NCI-H226 (cell line): Measurements from ENCODE around the gene RPL39.
"Not testable (repeated sequence)": the region's sequence is repeated elsewhere in the genome, so short reads cannot be mapped to it uniquely, and the experiment has no call there.

Source experiments
- DNase-seq: peaks from one replicate; pipeline ENCODE4 v3.0.0-alpha.2; 2015

RPL39 gene

GRCh38 chrX:119791437-119792231, at the start of gene RPL39:
RPL39 (minus strand) TSS chrX:119791630; CDS start chrX:119791576, 54 bp downstream.
- DNase-seq, result peak; percentile 83

- no peak for DNase-seq
Measured at GRCh38 chrX:119833905-119834304, 42.5 kb upstream of the RPL39 start.

- no peak for DNase-seq
Measured at GRCh38 chrX:119828446-119828845, 37.0 kb upstream of the RPL39 start.

GRCh38 chrX:119826399-119826959, 35.0 kb upstream of the RPL39 start:
- DNase-seq, result no peak

DNA sequence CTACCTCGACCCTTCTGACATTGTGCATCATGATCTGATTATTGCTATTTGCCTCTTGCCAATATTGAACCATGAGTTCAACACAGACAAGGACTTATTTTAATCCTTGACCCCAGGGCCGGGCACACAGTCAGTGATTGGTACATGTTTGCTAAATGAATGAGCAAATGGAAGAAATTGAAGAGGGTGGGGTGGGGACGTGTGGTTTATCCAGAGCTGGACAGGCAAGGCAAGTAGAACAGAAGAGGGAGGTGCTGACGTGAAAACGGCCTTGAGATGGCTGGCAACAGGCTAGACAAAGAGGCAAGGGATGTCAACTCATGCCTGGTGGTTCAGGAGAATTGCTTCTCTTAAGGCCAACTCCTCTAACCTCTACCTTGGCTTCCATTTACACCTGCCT, 32.8 kb upstream of the RPL39 start:
- DNase-seq, result not testable (repeated sequence)

DNA sequence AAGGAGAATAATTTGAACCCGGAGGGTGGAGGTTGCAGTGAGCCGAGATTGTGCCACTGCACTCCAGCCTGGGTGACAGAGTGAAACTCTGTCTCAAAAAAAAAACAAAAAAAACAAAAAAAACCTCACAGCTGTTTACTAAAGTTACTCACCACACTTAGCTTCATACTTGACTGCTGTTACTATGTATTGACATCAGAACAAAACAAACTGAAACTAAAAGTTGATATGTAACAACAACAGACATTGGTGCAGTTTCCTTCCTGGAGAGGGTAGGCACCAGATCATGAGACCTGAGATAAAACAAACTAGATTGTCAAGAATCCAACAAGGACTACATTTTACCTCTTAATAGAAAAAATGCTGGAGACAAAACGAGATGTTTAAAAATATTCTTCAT, 30.3 kb upstream of the RPL39 start:
- not testable (repeated sequence) for DNase-seq

DNA sequence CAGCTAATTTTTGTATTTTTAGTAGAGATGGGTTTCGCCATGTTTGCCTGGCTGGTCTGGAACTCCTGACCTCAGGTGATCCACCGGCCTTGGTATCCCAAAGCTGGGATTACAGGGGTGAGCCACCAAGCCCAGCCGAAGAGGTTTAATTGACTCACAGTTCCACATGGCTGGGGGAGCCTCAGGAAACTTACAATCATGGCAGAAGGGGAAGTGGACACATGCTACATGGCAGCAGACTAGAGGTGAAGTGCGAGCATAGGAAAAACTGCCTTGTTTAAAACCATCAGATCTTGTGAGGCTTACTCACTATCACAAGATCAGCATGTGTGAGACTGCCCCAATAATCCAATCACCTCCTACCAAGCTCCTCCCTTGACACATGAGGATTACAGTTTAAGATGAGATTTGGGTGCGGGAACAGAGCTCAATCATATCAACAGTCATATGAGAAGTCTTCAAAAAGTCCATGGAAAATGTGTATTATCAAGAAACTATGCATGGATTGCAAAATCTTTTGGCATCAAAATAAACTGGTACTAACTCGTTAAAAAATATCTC, 25.8 kb upstream of the RPL39 start:
- no peak for DNase-seq

DNA sequence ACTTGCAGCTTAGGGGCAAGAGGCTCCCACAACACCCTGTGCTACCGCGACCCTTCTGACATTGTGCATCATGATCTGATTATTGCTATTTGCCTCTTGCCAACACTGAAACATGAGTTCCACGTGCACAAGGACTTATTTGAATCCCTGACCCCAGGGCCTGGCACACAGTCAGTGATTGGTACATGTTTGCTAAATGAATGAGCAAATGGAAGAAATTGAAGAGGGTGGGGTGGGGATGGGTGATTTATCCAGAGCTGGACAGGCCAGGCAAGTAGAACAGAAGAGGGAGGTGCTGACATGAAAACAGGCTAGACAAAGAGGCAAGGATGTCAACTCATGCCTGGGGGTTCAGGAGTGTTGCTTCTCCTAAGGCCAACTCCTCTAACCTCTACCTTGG, 24.9 kb upstream of the RPL39 start:
- no peak for DNase-seq

DNA sequence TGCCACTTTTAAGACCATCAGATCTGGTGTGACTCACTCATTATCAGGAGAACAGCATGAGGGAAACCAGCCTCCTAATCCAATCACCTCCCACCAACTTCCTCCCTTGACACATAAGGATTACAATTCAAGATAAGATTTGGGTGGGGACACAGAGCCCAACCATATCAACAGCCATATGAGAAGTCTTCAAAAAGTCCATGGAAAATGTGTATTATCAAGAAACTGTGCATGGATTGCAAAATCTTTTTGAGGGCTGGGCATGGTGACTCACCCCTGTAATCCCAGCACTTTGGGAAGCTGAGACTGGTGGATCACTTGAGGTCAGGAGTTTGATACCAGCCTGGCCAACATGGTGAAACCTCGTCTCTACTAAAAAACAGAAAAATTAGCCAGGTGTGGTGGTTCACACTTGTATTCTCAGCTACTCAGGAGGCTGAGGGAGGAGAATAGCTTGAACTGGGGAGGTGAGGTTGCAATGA, 17.8 kb upstream of the RPL39 start:
- peak; percentile 58 for DNase-seq

DNA sequence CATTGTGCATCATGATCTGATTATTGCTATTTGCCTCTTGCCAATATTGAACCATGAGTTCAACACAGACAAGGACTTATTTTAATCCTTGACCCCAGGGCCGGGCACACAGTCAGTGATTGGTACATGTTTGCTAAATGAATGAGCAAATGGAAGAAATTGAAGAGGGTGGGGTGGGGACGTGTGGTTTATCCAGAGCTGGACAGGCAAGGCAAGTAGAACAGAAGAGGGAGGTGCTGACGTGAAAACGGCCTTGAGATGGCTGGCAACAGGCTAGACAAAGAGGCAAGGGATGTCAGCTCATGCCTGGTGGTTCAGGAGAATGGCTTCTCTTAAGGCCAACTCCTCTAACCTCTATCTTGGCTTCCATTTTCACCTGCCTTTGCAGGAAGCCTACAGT, 17.0 kb upstream of the RPL39 start:
- not testable (repeated sequence) for DNase-seq

DNA sequence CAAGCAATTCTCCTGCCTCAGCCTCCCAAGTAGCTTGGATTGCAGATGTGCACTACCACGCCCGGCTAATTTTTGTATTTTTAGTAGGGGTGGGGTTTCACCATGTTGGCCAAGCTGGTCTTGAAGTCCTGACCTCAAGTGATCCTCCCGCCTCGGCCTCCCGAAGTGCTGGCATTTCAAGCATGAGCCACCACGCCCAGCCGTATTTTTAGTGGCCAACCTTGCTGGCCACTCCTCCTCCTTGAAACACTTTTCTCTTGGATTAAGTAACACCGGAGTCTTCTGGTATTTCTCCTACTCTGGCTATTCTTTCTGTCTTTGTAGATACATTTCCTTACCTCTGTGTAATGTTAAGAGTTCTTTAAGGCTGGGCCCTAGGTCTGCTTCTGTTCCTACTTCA, 11.1 kb upstream of the RPL39 start:
- DNase-seq, result no peak

DNA sequence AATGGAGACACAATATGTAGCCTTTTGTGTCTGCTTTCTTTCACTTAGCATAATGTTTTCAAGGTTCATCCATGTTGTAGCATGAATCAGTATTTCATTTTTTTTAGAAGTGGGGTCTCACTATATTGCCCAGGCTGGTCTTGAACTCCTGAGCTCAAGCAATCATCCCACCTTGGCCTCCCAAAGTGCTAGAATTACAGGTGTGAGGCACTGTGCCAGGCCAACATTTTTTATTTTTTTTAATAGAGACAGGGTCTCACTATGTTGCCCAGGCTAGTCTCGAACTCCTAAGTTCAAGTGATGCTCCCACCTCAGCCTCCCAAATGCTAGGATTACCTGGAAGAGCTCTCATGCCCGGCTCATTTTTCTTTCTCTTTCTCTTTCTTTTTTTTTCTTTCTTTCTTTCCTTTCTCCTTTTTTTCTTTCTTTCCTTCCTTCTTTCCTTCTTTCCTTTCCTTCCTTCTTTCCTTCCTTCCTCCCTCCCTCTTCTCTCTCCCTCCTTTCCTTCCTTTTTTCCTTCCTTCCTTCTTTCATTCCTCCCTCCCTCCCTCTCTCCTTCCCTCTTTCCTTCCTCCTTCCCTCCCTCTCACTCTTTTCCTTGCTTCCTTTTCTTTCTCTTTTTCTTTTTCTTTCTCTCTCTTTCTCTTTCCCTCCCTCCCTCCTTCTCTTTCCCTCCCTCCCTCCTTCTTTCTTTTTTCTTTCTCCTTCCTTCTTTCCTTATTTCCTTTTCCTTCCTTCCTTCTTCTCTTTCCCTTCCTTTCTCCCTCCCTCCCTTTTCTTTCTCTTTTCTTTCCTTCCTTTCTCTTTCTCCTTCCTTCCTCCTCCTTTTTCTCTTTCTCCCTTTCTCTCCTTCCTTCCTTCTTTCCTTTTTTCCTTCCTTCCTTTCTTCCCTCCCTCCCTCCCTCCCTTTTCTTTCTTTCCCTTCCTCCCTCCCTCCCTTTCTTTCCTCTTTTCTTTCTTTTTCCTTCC, 10.1 kb upstream of the RPL39 start:
- DNase-seq, result no peak

DNA sequence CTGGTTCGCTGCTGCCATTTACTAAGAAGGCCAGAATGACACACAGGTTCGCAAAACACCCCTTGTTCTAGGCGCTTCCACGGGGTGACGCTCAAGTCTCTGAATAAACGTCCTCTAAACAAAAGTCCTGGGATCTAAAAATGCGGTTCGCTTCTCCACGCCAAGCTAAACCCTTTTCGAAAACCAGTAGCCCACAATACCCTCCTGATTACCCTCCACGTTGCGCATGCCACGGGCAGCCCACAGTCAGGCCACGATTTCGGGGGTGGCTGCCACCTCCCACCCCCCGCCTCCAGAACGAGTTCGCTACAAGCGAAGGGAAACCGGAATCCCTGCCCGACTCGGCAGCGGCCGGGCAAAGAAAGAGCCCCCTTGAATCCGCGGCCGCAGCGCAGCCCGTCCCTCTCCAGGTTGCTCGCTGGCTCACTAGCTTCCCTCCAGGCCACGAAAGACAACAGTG, 423 bp downstream of the RPL39 start:
- no peak for DNase-seq

- peak; percentile 13 for DNase-seq
Measured at GRCh38 chrX:119784747-119785446, 6.5 kb downstream of the RPL39 start.

DNA sequence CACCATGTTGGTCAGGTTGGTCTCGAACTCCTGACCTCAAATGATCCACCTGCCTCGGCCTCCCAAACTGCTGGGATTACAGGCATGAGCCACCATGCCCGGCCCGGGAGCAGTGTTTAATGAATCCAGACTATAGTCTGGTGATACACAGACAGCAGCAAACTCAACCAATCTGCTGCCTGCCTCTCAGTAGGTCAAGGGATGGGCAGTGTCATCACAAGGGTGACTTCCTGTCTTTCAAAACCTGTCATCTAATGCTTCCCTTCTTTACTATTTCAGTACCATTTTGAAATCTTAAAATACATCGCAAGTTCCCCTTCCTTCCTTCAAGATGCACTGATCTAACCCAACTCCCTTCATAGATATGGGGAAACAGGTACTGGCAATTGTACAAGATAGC, 8.4 kb downstream of the RPL39 start:
- DNase-seq, result no peak

DNA sequence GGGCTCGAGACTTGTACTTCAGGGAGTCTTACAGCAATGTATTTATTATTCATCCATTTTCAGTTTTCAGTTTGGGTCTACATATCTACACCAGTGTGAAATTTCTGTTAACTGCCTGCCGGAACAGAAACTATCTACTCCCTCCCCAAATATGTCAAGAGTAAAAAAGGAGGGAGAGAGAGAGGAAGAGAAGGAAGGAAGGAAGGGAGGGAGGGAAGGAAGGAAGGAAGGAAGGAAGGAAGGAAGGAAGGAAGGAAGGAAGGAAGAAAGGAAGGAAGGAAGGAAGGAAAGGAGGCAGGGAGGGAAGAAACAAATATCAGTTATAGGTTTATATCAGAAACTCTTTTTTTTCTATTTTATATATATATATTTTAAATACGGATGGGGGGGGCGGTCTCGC, 12.6 kb downstream of the RPL39 start:
- DNase-seq, result no peak

DNA sequence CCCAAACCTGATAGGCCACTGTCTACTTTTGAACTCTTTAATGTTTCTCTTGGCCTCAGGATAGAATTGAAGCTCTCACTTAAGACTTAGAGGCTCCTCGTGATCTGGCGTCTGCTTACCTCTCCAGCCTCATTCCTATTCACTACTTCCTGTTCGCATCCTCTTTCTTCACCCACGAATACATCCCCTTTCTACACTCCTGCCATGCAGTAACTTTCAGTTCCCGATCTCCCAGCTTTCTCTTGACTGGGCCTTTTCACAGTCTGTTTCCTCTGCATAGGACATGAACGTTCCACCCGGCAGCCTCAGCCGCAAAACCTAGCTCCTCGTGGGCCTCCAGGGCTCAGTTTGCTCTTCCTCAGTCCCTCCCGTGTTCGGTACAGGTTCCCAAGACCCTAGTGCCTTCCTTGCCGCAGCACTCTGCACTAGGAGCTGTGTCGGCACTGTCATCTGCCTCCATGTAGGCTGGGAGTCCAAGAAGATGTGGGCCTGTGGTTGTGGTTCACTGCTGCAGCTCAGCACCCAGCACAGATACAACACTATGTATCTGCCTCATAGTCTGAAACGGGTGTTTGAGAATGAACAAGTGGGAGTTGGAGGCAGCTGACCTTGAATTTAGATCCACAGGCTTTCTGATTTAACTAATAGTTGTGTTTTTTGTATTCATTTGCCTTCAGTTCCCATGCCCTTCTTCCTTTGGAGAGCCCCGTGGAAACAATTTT, 15.8 kb downstream of the RPL39 start:
- no peak for DNase-seq

DNA sequence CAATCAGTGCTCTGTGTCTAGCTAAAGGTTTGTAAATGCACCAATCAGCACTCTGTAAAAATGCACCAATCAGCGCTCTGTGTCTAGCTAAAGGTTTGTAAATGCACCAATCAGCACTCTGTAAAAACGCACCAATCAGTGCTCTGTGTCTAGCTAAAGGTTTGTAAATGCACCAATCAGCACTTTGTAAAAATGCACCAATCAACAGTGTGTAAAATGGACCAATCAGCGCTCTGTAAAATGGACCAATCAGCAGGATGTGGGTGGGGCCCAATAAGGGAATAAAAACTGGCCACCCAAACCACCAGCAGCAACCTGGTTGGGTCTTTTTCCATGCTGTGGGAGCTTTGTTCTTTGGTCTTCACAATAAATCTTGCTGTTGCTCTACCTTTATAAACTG, 22.0 kb downstream of the RPL39 start:
- not testable (repeated sequence) for DNase-seq

DNA sequence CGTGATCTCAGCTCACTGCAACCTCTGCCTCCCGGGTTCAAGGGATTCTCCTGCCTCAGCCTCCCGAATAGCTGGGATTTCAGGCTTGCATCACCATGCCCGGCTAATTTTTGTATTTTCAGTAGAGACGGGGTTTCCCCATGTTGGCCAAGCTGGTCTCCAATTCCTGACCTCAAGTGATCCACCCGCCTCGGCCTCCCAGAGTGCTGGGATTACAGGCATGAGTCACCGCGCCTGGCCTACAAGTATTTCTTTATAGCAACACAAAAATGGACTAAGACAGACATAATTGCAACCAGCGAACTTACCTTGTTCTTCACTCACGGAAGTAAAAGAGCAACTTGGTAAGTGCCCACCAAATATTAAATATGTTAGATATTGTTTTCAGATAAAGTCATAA, 23.0 kb downstream of the RPL39 start:
- peak; percentile 66 for DNase-seq

- no peak for DNase-seq
Measured at GRCh38 chrX:119763836-119764387, 27.5 kb downstream of the RPL39 start.

- peak; percentile 93 for DNase-seq
Measured at GRCh38 chrX:119763181-119763580, 28.2 kb downstream of the RPL39 start.
